IMR-90 (cell line): ENCODE measurements around the gene PPARD.

ENCODE experiments used
- CTCF ChIP-seq: conservative IDR thresholded peaks from 2 replicates; pipeline ENCODE4 v1.5.1; 2012; ENCODE audit warnings: mild to moderate bottlenecking, low read depth, low read length, improper control_type of control experiment
- RAD21 ChIP-seq: IDR thresholded peaks from 2 replicates; pipeline ENCODE4 v1.6.1; 2012; ENCODE audit warnings: low read length, improper control_type of control experiment
- RCOR1 ChIP-seq: IDR thresholded peaks from 2 replicates; pipeline ENCODE4 v1.6.1; 2012; ENCODE audit warnings: mild to moderate bottlenecking, low read length, improper control_type of control experiment; ENCODE audit not compliant: insufficient replicate concordance
- USF2 ChIP-seq: fragments of 150-350 bp; IDR thresholded peaks from 2 replicates; pipeline ENCODE4 v1.6.1; 2017; ENCODE audit warnings: mild to moderate bottlenecking, antibody characterized with exemption, low read length, low read depth

- TF ChIP-seq CTCF = no peak
- TF ChIP-seq RCOR1 = no peak
- peak; percentile 43; the same call in 1 of the 2 replicates for TF ChIP-seq USF2
- TF ChIP-seq RAD21 = peak; percentile 28
These were observed 27.9 kb downstream of the PPARD start for GRCh38 chr6:35370124-35370741.
